CD1c-positive myeloid dendritic cell (primary cell): ENCODE results near the gene ANKH.

Source experiments
- DNase-seq: peaks from one replicate; pipeline ENCODE4 v3.0.0-alpha.2; 2016; ENCODE audit errors: extremely low spot score

Gene ANKH

GRCh38 chr5:14686517-14686916 lies 185.1 kb downstream of the ANKH start:
- no peak for DNase-seq

- peak; percentile 55 for DNase-seq
Observed at GRCh38 chr5:14685757-14686156, 185.8 kb downstream of the ANKH start.

GRCh38 chr5:14684757-14685156 lies 186.8 kb downstream of the ANKH start:
- no peak for DNase-seq

GRCh38 chr5:14683906-14684455 lies 187.6 kb downstream of the ANKH start:
- no peak for DNase-seq

GRCh38 chr5:14681236-14681752 lies 190.3 kb downstream of the ANKH start:
- no peak for DNase-seq

GRCh38 chr5:14679595-14679994 lies 192.0 kb downstream of the ANKH start:
- DNase-seq = no peak

- DNase-seq = peak; percentile 54
Observed at GRCh38 chr5:14678773-14679334, 192.7 kb downstream of the ANKH start.

GRCh38 chr5:14676320-14676719 lies 195.3 kb downstream of the ANKH start:
- peak; percentile 12 for DNase-seq

GRCh38 chr5:14675865-14676300 lies 195.7 kb downstream of the ANKH start:
- DNase-seq = peak; percentile 53

- no peak for DNase-seq
Observed at GRCh38 chr5:14674983-14675854, 196.4 kb downstream of the ANKH start.

GRCh38 chr5:14673443-14673842 lies 198.1 kb downstream of the ANKH start:
- DNase-seq = no peak

- DNase-seq = no peak
Observed at GRCh38 chr5:14672484-14673394, 198.8 kb downstream of the ANKH start.

GRCh38 chr5:14672082-14672481 lies 199.5 kb downstream of the ANKH start:
- DNase-seq = peak; percentile 68

- DNase-seq = no peak
Observed at GRCh38 chr5:14671414-14671813, 200.2 kb downstream of the ANKH start.

- no peak for DNase-seq
Observed at GRCh38 chr5:14669975-14670374, 201.6 kb downstream of the ANKH start.

GRCh38 chr5:14669415-14669814 lies 202.2 kb downstream of the ANKH start:
- DNase-seq = no peak

- DNase-seq = no peak
Observed at GRCh38 chr5:14668181-14668591, 203.4 kb downstream of the ANKH start.

GRCh38 chr5:14667770-14668169 lies 203.8 kb downstream of the ANKH start:
- no peak for DNase-seq

- DNase-seq = no peak
Observed at GRCh38 chr5:14667290-14667689, 204.3 kb downstream of the ANKH start.

GRCh38 chr5:14666357-14666756 lies 205.2 kb downstream of the ANKH start:
- no peak for DNase-seq

- peak; percentile 34 for DNase-seq
Observed at GRCh38 chr5:14665949-14666348, 205.6 kb downstream of the ANKH start.
